A549 (cell line): ENCODE measurements around the gene SH3PXD2A. TPM values are rescaled to one million over a fixed set of nuclear protein-coding genes. Genes with fewer than 3 reads are reported as not detected.

ENCODE experiments used
- ATAC-seq, 2 experiments: fragments of 200-7000 bp in 1 of 2; fragments of >200 bp in 1 of 2; cut with Nextera tagmentation in 1 of 2; cut with Tn5 transposase in 1 of 2; 3 replicates each; pipeline versions ENCODE4 v1.8.0 to v1.9.1; 2018 to 2020; ENCODE audit warnings: mild to moderate bottlenecking in 1 of 2, moderate library complexity in 1 of 2
- CTCF ChIA-PET: fragments of 300-600 bp; sonication (Branson Sonifier 250); formaldehyde crosslinking; extraction: SDS; loops from one replicate; lab custom pipeline; 2021; ENCODE audit warnings: antibody characterized with exemption, inconsistent platforms; lab: Yijun Ruan, JAX
- POLR2A ChIA-PET: fragments of 350-600 bp; formaldehyde crosslinking; extraction: SDS; loops from one replicate; lab custom pipeline; 2021; ENCODE audit warnings: antibody characterized with exemption, inconsistent platforms; lab: Yijun Ruan, JAX
- DNase-seq, 2 experiments: peaks; one replicate each; pipeline versions ENCODE4 v3.0.0 to v3.0.0-alpha.2; 2011 to 2016; ENCODE audit warnings: low read depth in 1 of 2, low spot score in 1 of 2
- FAIRE-seq: peaks from 2 replicates; lab custom pipeline; 2011; peaks lifted over from hg19 to GRCh38; lab: Jason Lieb, UNC
- H3K27ac ChIP-seq, 2 experiments: fragments of >200 bp; sonication (Bioruptor Twin); formaldehyde crosslinking; 3 replicates each; pipeline ENCODE4 v1.5.1; 2016 to 2017
- H3K4me1 ChIP-seq: fragments of >200 bp; sonication (Bioruptor Twin); formaldehyde crosslinking; 3 replicates; pipeline ENCODE4 v1.6.1; 2016
- H3K4me2 ChIP-seq: fragments of >200 bp; sonication (Bioruptor Twin); formaldehyde crosslinking; 3 replicates; pipeline ENCODE4 v1.6.1; 2016
- H3K4me3 ChIP-seq: fragments of >200 bp; sonication (Bioruptor Twin); formaldehyde crosslinking; 3 replicates; pipeline ENCODE4 v1.5.1; 2016
- H3K9me3 ChIP-seq: fragments of >200 bp; sonication (Bioruptor Twin); formaldehyde crosslinking; 3 replicates; pipeline ENCODE4 v1.6.1; 2016
- CBX8 ChIP-seq: fragments of 200-600 bp; sonication (generic); IDR thresholded peaks from 2 replicates; pipeline ENCODE4 v1.6.1; 2016
- CHD2 ChIP-seq: fragments of 150-350 bp; IDR thresholded peaks from 2 replicates; pipeline ENCODE4 v1.6.1; 2014; ENCODE audit warnings: low read length; ENCODE audit not compliant: partially characterized antibody
- EHF ChIP-seq: fragments of 250-450 bp; sonication (Bioruptor Pico); IDR thresholded peaks from 2 replicates; pipeline ENCODE4 v1.5.0; 2020; ENCODE audit warnings: mild to moderate bottlenecking
- EP300 ChIP-seq, 2 experiments: fragments of >200 bp; sonication (Bioruptor Twin); formaldehyde crosslinking; IDR thresholded peaks; 2 replicates in 1 of 2; 3 replicates in 1 of 2; pipeline ENCODE4 v1.6.1; 2016 to 2017
- ESRRA ChIP-seq: fragments of 150-350 bp; IDR thresholded peaks from 2 replicates; pipeline ENCODE4 v1.6.1; 2014; ENCODE audit warnings: mild to moderate bottlenecking, low read length, borderline replicate concordance
- FOSB ChIP-seq: fragments of 250-450 bp; sonication (Bioruptor Pico); IDR thresholded peaks from 2 replicates; pipeline ENCODE4 v1.5.0; 2020; ENCODE audit warnings: mild to moderate bottlenecking, moderate library complexity
- FOSL2 ChIP-seq, 2 experiments: fragments of 450-650 bp in 1 of 2; fragments of >200 bp in 1 of 2; sonication (Bioruptor Twin) in 1 of 2; formaldehyde crosslinking; IDR thresholded peaks; 2 replicates each; pipeline versions ENCODE4 v1.5.0 to v1.6.1; 2016 to 2020; ENCODE audit warnings: mild to moderate bottlenecking in 1 of 2, moderate library complexity in 1 of 2
- GATA3 ChIP-seq: IDR thresholded peaks from 2 replicates; pipeline ENCODE4 v1.6.1; 2012; ENCODE audit warnings: borderline replicate concordance
- HDAC2 ChIP-seq: fragments of 200-600 bp; sonication (generic); IDR thresholded peaks from 2 replicates; pipeline ENCODE4 v1.6.1; 2016
- HEYL ChIP-seq: fragments of 250-450 bp; sonication (Bioruptor Pico); IDR thresholded peaks from 2 replicates; pipeline ENCODE4 v1.8.0; 2021; ENCODE audit warnings: mild to moderate bottlenecking, moderate library complexity
- HOXB13 ChIP-seq: fragments of 250-450 bp; sonication (Bioruptor Pico); IDR thresholded peaks from 2 replicates; pipeline ENCODE4 v1.5.0; 2020; ENCODE audit warnings: low read depth, mild to moderate bottlenecking, moderate library complexity
- MYC ChIP-seq: IDR thresholded peaks from 2 replicates; pipeline ENCODE4 v1.6.1; 2012; ENCODE audit warnings: mild to moderate bottlenecking, inconsistent platforms, low read length, improper control_type of control experiment, borderline replicate concordance
- NFE2L2 ChIP-seq: fragments of 150-350 bp; conservative IDR thresholded peaks from 2 replicates; pipeline ENCODE4 v1.6.1; 2014; ENCODE audit warnings: low read length
- PHF8 ChIP-seq: fragments of 200-600 bp; sonication (generic); IDR thresholded peaks from 2 replicates; pipeline ENCODE4 v1.6.1; 2016; ENCODE audit warnings: low read depth, mild to moderate bottlenecking, antibody characterized with exemption, moderate library complexity, borderline replicate concordance
- POLR2AphosphoS2 ChIP-seq: conservative IDR thresholded peaks from 2 replicates; pipeline ENCODE4 v1.6.1; 2012; ENCODE audit warnings: low read length, improper control_type of control experiment, inconsistent platforms
- RAD21 ChIP-seq, 2 experiments: fragments of >200 bp in 1 of 2; sonication (Bioruptor Twin) in 1 of 2; formaldehyde crosslinking in 1 of 2; IDR thresholded peaks in 1 of 2; conservative IDR thresholded peaks in 1 of 2; 2 replicates in 1 of 2; 3 replicates in 1 of 2; pipeline ENCODE4 v1.6.1; 2012 to 2018; ENCODE audit warnings: inconsistent platforms in 1 of 2
- RNF2 ChIP-seq: fragments of 200-600 bp; sonication (generic); IDR thresholded peaks from 2 replicates; pipeline ENCODE4 v1.6.1; 2016; ENCODE audit warnings: low read depth, mild to moderate bottlenecking, antibody characterized with exemption, moderate library complexity, borderline replicate concordance
- SMC3 ChIP-seq: fragments of >200 bp; sonication (Bioruptor Twin); formaldehyde crosslinking; IDR thresholded peaks from 3 replicates; pipeline ENCODE4 v1.6.1; 2018; ENCODE audit warnings: inconsistent platforms
- TP53 ChIP-seq: fragments of 250-450 bp; sonication (Bioruptor Pico); IDR thresholded peaks from 2 replicates; pipeline ENCODE4 v1.5.0; 2021; ENCODE audit warnings: mild to moderate bottlenecking, moderate library complexity
- ZC3H11A ChIP-seq: fragments of 450-650 bp; IDR thresholded peaks from 2 replicates; pipeline ENCODE4 v1.6.1; 2014; ENCODE audit warnings: antibody characterized with exemption, mild to moderate bottlenecking
- ZFP36 ChIP-seq: fragments of 450-650 bp; IDR thresholded peaks from 2 replicates; pipeline ENCODE4 v1.6.1; 2014; ENCODE audit warnings: borderline replicate concordance; ENCODE audit not compliant: partially characterized antibody
- WGBS: methylation state at CpG from one replicate; pipeline ENCODE4 v1.1.6; 2017; ENCODE audit errors: missing lambda C conversion rate; 5-methylcytosine and 5-hydroxymethylcytosine counted together
- polyA plus RNA-seq, 4 experiments: library from polyadenylated mRNA; depleted of rRNA in 3 of 4; stranded (reverse); fragments of >200 nt; fragmentation: RNase III in 1 of 4; extraction: RNeasy Plus Mini Kit Qiagen cat#74134 plus additional on column Dnase treatment in 1 of 4; gene quantifications; 2 replicates in 3 of 4; 3 replicates in 1 of 4; pipeline ENCODE4 v1.2.3, GENCODE V29; 2011 to 2017
- TF ChIP-seq, protein P1 (sequence below): fragments of 150-350 bp; IDR thresholded peaks from 2 replicates; pipeline ENCODE4 v1.6.1; 2014; ENCODE audit warnings: low read depth, mild to moderate bottlenecking, low read length
- TF ChIP-seq, protein P2 (sequence below): fragments of 450-650 bp; IDR thresholded peaks from 2 replicates; pipeline ENCODE4 v1.6.1; 2014; ENCODE audit warnings: antibody characterized with exemption
- TF ChIP-seq, protein P3 (sequence below): IDR thresholded peaks from 2 replicates; pipeline ENCODE4 v1.6.1; 2012; ENCODE audit warnings: low read depth, borderline replicate concordance
- TF ChIP-seq, protein P4 (sequence below): fragments of 250-450 bp; sonication (Bioruptor Pico); IDR thresholded peaks from 2 replicates; pipeline ENCODE4 v1.5.0; 2020; ENCODE audit warnings: low read depth, mild to moderate bottlenecking, moderate library complexity
- TF ChIP-seq, protein P5 (sequence below): fragments of 250-450 bp; sonication (Bioruptor Pico); IDR thresholded peaks from 2 replicates; pipeline ENCODE4 v1.5.0; 2021; ENCODE audit warnings: mild to moderate bottlenecking, moderate library complexity, borderline replicate concordance
- TF ChIP-seq, protein P6 (sequence below): fragments of >200 bp; sonication (Bioruptor Twin); formaldehyde crosslinking; IDR thresholded peaks from 3 replicates; pipeline ENCODE4 v1.6.1; 2016

SH3PXD2A gene
- polyA plus RNA-seq, 2 of the 4 experiments (the other 2 are of a cell fraction), result 2.4 to 3.9 TPM

DNA sequence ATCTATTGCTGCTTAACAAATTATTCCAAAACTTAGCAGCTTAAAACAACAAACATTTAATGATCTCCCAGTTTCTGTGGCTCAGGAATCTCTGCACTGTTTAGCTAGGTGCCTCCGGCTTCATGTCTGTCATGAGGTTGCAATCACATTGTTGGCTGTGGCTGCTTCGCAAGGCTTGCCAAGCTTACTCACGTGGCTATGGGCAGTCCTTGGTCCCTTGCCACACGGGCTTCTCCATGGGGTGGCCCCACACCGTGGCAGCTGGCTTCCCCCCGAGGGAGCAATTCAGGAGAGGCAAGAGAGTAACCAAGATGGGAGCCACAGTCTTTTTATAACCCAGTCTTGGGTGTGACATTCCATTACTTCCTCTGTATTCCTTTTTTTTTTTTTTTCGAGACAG is 294.5 kb downstream of the SH3PXD2A start:
- FAIRE-seq, result no peak
- CTCF ChIA-PET, result interaction anchor here (0.8 to 1.9 kb wide), 6 partner anchors 9 to 108 kb away, joined by 3 to 9 read pairs (median 4); no protein-coding TSS in a partner anchor

DNA sequence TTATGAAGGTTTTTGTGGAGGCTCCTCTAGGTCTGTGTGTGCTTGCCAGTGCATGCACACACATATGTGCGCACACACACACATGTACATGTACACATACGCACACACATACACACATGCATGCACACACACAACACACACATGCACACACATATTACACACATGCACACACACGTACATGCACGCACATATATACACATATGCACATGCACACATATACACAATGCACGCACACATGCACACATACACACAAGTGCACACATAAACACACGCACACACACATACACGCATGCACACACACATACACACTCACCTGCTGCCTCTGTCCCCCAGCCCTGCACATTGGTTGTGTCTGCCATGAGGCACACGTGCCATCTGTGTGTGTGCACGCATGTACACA is 295.6 kb downstream of the SH3PXD2A start:
- no peak overlapping the region for H3K4me3 ChIP-seq
- DNase-seq (no peak), FAIRE-seq (no peak), ATAC-seq (no peak)
- H3K9me3 ChIP-seq, result no peaks in the 10 kb centered on the region
- POLR2A ChIA-PET, result no interaction called here
- TF ChIP-seq HOXB13 (no peak), RAD21 (conservative IDR thresholded peaks at IDR 0.05 in 1 of 2, IDR thresholded peaks at IDR 0.05 in 1 of 2) (no peak), EHF (CRISPR knock-in tag) (no peak), CBX8 (no peak)
- CTCF ChIA-PET, result interaction anchor here (0.8 to 1.9 kb wide), 4 partner anchors 10 to 39 kb away, joined by 3 to 9 read pairs (median 4); no protein-coding TSS in a partner anchor
- no peak overlapping the region for H3K4me2 ChIP-seq
- H3K27ac ChIP-seq, result no peak overlapping the region
- H3K4me1 ChIP-seq, result peaks cover 6% of the 10 kb centered on the region; the same call in 2 of the 3 replicates
- 81% methylated on average over 7 of the region's 9 CpGs for WGBS

More for the DNA sequence above, 294.5 kb downstream of the SH3PXD2A start:
- TF ChIP-seq HEYL (no peak), POLR2AphosphoS2 (no peak), FOSB (CRISPR knock-in tag) (no peak), PHF8 (no peak), ZC3H11A (no peak), ESRRA (no peak), RAD21 (conservative IDR thresholded peaks at IDR 0.05 in 1 of 2, IDR thresholded peaks at IDR 0.05 in 1 of 2) (no peak)
- TF ChIP-seq, protein P1, sequence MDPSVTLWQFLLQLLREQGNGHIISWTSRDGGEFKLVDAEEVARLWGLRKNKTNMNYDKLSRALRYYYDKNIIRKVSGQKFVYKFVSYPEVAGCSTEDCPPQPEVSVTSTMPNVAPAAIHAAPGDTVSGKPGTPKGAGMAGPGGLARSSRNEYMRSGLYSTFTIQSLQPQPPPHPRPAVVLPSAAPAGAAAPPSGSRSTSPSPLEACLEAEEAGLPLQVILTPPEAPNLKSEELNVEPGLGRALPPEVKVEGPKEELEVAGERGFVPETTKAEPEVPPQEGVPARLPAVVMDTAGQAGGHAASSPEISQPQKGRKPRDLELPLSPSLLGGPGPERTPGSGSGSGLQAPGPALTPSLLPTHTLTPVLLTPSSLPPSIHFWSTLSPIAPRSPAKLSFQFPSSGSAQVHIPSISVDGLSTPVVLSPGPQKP, result no peak
- TF ChIP-seq, protein P2, sequence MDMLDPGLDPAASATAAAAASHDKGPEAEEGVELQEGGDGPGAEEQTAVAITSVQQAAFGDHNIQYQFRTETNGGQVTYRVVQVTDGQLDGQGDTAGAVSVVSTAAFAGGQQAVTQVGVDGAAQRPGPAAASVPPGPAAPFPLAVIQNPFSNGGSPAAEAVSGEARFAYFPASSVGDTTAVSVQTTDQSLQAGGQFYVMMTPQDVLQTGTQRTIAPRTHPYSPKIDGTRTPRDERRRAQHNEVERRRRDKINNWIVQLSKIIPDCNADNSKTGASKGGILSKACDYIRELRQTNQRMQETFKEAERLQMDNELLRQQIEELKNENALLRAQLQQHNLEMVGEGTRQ, result no peak
- Histone ChIP-seq H3K27ac (no peak overlapping the region), H3K4me1 (no peaks in the 10 kb centered on the region), H3K4me2 (no peak overlapping the region), H3K9me3 (no peaks in the 10 kb centered on the region), H3K4me3 (no peak overlapping the region)
- no peak for DNase-seq
- POLR2A ChIA-PET, result no interaction called here
- ATAC-seq, result no peak
- 36% methylated on average over 7 of the region's 7 CpGs for WGBS

DNA sequence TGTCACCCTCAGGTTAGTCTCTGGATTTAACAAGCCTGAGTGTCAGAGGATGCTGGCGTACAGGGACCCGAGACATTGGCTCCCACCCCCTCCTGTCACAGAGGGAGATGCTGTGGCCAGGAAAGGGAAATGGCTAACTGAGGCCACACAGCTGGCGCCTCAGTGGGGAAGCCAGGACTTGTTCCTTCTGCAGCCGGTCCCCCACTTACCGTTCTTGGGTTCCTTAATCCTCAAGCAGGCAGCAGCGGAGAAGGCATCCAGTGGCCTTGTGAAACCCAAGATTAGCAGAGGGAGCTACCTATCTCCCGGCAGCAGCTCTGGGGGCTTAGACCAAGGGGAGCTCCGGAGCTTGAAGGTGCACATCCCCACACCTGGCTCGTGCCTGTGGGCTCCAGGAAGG is 296.5 kb downstream of the SH3PXD2A start:
- no peak overlapping the region for H3K4me2 ChIP-seq
- TF ChIP-seq TP53 (CRISPR knock-in tag) (no peak), ZC3H11A (no peak), PHF8 (no peak), ZFP36 (no peak), FOSL2 (IDR thresholded peaks at IDR 0.05) (no peak), FOSL2 (CRISPR knock-in tag; IDR thresholded peaks at IDR 0.05) (no peak), EP300 (IDR thresholded peaks at IDR 0.05) (no peak), HDAC2 (no peak), NFE2L2 (no peak), EHF (CRISPR knock-in tag) (no peak), GATA3 (no peak), MYC (no peak), CHD2 (no peak), RNF2 (no peak), CBX8 (no peak), SMC3 (no peak)
- TF ChIP-seq, protein P3, sequence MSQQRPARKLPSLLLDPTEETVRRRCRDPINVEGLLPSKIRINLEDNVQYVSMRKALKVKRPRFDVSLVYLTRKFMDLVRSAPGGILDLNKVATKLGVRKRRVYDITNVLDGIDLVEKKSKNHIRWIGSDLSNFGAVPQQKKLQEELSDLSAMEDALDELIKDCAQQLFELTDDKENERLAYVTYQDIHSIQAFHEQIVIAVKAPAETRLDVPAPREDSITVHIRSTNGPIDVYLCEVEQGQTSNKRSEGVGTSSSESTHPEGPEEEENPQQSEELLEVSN, result no peak
- TF ChIP-seq, protein P4, sequence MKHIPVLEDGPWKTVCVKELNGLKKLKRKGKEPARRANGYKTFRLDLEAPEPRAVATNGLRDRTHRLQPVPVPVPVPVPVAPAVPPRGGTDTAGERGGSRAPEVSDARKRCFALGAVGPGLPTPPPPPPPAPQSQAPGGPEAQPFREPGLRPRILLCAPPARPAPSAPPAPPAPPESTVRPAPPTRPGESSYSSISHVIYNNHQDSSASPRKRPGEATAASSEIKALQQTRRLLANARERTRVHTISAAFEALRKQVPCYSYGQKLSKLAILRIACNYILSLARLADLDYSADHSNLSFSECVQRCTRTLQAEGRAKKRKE (CRISPR knock-in tag), result no peak
- TF ChIP-seq, protein P5, sequence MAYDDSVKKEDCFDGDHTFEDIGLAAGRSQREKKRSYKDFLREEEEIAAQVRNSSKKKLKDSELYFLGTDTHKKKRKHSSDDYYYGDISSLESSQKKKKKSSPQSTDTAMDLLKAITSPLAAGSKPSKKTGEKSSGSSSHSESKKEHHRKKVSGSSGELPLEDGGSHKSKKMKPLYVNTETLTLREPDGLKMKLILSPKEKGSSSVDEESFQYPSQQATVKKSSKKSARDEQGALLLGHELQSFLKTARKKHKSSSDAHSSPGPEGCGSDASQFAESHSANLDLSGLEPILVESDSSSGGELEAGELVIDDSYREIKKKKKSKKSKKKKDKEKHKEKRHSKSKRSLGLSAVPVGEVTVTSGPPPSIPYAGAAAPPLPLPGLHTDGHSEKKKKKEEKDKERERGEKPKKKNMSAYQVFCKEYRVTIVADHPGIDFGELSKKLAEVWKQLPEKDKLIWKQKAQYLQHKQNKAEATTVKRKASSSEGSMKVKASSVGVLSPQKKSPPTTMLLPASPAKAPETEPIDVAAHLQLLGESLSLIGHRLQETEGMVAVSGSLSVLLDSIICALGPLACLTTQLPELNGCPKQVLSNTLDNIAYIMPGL (CRISPR knock-in tag), result no peak
- TF ChIP-seq, protein P6, sequence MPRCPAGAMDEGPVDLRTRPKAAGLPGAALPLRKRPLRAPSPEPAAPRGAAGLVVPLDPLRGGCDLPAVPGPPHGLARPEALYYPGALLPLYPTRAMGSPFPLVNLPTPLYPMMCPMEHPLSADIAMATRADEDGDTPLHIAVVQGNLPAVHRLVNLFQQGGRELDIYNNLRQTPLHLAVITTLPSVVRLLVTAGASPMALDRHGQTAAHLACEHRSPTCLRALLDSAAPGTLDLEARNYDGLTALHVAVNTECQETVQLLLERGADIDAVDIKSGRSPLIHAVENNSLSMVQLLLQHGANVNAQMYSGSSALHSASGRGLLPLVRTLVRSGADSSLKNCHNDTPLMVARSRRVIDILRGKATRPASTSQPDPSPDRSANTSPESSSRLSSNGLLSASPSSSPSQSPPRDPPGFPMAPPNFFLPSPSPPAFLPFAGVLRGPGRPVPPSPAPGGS, result no peak

More for the DNA sequence above, 296.5 kb downstream of the SH3PXD2A start:
- H3K4me1 ChIP-seq, result peaks cover 9% of the 10 kb centered on the region; the same call in 2 of the 3 replicates
- H3K9me3 ChIP-seq, result no peaks in the 10 kb centered on the region
- no peak for FAIRE-seq
- ChIA-PET CTCF (interaction anchor here (0.6 to 1.9 kb wide), 5 partner anchors 9 to 168 kb away, joined by 3 to 6 read pairs (median 4); no protein-coding TSS in a partner anchor), POLR2A (interaction anchor here (1.0 kb wide), 1 partner anchor 24 kb away, joined by 3 read pairs; no protein-coding TSS in a partner anchor)
- DNase-seq, result no peak
- H3K27ac ChIP-seq, result no peak overlapping the region
- ATAC-seq, result no peak
- H3K4me3 ChIP-seq, result no peak overlapping the region
- 67% methylated on average over 8 of the region's 9 CpGs for WGBS
